Endothelial cell of umbilical vein (primary cell): Measurements from ENCODE around the gene SPATA33. TPM values are rescaled to one million over a fixed set of nuclear protein-coding genes. Genes with fewer than 3 reads are reported as not detected.
"Not testable (repeated sequence)": the region's sequence is repeated elsewhere in the genome, so short reads cannot be mapped to it uniquely, and the experiment has no call there.

Experiments used
- BruUV-seq: library from RNA; stranded (reverse); fragments of 400-500 nt; replicated peaks from 2 replicates; lab custom pipeline; 2021; lab: Mats Ljungman, UMichigan
- CTCF ChIA-PET: fragments of 300-600, 350-600 bp; sonication (Branson Sonifier 250); formaldehyde crosslinking; loops from one replicate; lab custom pipeline; 2021; ENCODE audit warnings: antibody characterized with exemption, inconsistent platforms; lab: Charles Lee
- POLR2A ChIA-PET: fragments of 300-600, 350-600 bp; sonication (Branson Sonifier 250); formaldehyde crosslinking; loops from one replicate; lab custom pipeline; 2021; ENCODE audit warnings: antibody characterized with exemption, inconsistent platforms; lab: Charles Lee
- DNase-seq: peaks from one replicate; pipeline ENCODE4 v3.0.0-alpha.2; 2011; ENCODE audit warnings: low read depth, low spot score
- FAIRE-seq: peaks from 2 replicates; lab custom pipeline; 2011; peaks lifted over from hg19 to GRCh38; lab: Jason Lieb, UNC
- H2AFZ ChIP-seq: 2 replicates; pipeline ENCODE4 v1.6.0; 2012; ENCODE audit warnings: low read depth, low read length, control low read depth, inconsistent platforms
- H3K27ac ChIP-seq: 2 replicates; pipeline ENCODE4 v1.5.1; 2011; ENCODE audit warnings: low read depth, mild to moderate bottlenecking, control low read depth, low read length, moderate library complexity; ENCODE audit not compliant: insufficient read depth
- H3K27me3 ChIP-seq, 2 experiments: 2 replicates each; pipeline versions ENCODE4 v1.6.0 to v1.6.1; 2011; ENCODE audit warnings: low read length in 2 of 2, mixed read lengths in 1 of 2; ENCODE audit not compliant: control insufficient read depth in 2 of 2, insufficient read depth in 2 of 2
- H3K36me3 ChIP-seq, 2 experiments: 2 replicates in 1 of 2; 3 replicates in 1 of 2; pipeline ENCODE4 v1.5.1; 2011; ENCODE audit warnings: low read length in 2 of 2, mild to moderate bottlenecking in 1 of 2, moderate library complexity in 1 of 2; ENCODE audit not compliant: control insufficient read depth in 2 of 2, insufficient read depth in 2 of 2; ENCODE audit errors: extremely low read depth in 1 of 2
- H3K4me1 ChIP-seq: 3 replicates; pipeline ENCODE4 v1.5.1; 2011; ENCODE audit warnings: mild to moderate bottlenecking, low read length; ENCODE audit not compliant: control insufficient read depth, insufficient read depth; ENCODE audit errors: extremely low read depth
- H3K4me2 ChIP-seq: 2 replicates; pipeline ENCODE4 v1.6.1; 2011; ENCODE audit warnings: low read length, control low read depth, mixed read lengths; ENCODE audit not compliant: insufficient read depth
- H3K4me3 ChIP-seq, 3 experiments: fragments of 200-600 bp in 1 of 3; sonication (generic), shearing (Covaris generic) in 1 of 3; replicated peaks in 1 of 3; 2 replicates each; pipeline ENCODE4 v1.5.1; 2011 to 2016; ENCODE audit warnings: control low read depth in 3 of 3, low read length in 3 of 3, mild to moderate bottlenecking in 2 of 3, inconsistent platforms in 1 of 3, low read depth in 1 of 3, moderate library complexity in 1 of 3; ENCODE audit not compliant: insufficient read depth in 1 of 3
- H3K79me2 ChIP-seq: 2 replicates; pipeline ENCODE4 v1.6.0; 2012; ENCODE audit warnings: low read length, inconsistent platforms; ENCODE audit not compliant: control insufficient read depth, insufficient read depth
- H3K9ac ChIP-seq: replicated peaks from 2 replicates; pipeline ENCODE3; 2011; ENCODE audit warnings: low read length, control low read depth; ENCODE audit not compliant: insufficient read depth; ENCODE audit errors: extremely low read depth
- H3K9me1 ChIP-seq: replicated peaks from 3 replicates; pipeline ENCODE4 v1.6.0; 2011; ENCODE audit warnings: mild to moderate bottlenecking, low read length; ENCODE audit not compliant: control insufficient read depth, insufficient read depth; ENCODE audit errors: extremely low read depth
- H3K9me3 ChIP-seq: replicated peaks from 2 replicates; pipeline ENCODE4 v1.5.1; 2012; ENCODE audit warnings: low read length, inconsistent platforms; ENCODE audit not compliant: control insufficient read depth, insufficient read depth
- H4K20me1 ChIP-seq: replicated peaks from 2 replicates; pipeline ENCODE3; 2011; ENCODE audit warnings: mild to moderate bottlenecking, low read length; ENCODE audit not compliant: control insufficient read depth, insufficient read depth; ENCODE audit errors: extremely low read depth
- FOS ChIP-seq: IDR thresholded peaks from 2 replicates; pipeline ENCODE4 v1.6.1; 2011; ENCODE audit warnings: mild to moderate bottlenecking, low read length, moderate library complexity, borderline replicate concordance; ENCODE audit not compliant: insufficient read depth
- dilution Hi-C: fragments of 300-500 bp; cut with MboI; formaldehyde crosslinking; loops from one replicate; pipeline ENCODE4 v1.15.0; 2019; ENCODE audit warnings: low sequenced_read_pairs; ENCODE audit not compliant: extremely low pct_ligation_motif_present
- intact Hi-C: fragments of 100-400 bp; cut with micrococcal nuclease; formaldehyde crosslinking; loops from one replicate; pipeline ENCODE4 v1.10.0; 2022
- polyA plus RNA-seq, 4 experiments: library from polyadenylated mRNA; depleted of rRNA in 3 of 4; stranded (reverse) in 3 of 4; unstranded in 1 of 4; fragments of >200 nt; gene quantifications; 2 replicates each; pipeline versions ENCODE4 v1.2.1 to v1.2.3, GENCODE V29; 2011 to 2012; ENCODE audit warnings: missing spikeins in 1 of 4
- total RNA-seq: library from RNA; stranded (reverse); gene quantifications from 2 replicates; pipeline ENCODE4 v1.2.3, GENCODE V29; 2021

The SPATA33 gene
- total and polyA plus RNA-seq, 2 donors (not counting 3 experiments of a cell fraction or from before 2014, with no cell fraction given), result 3.5 to 11.4 TPM

DNA sequence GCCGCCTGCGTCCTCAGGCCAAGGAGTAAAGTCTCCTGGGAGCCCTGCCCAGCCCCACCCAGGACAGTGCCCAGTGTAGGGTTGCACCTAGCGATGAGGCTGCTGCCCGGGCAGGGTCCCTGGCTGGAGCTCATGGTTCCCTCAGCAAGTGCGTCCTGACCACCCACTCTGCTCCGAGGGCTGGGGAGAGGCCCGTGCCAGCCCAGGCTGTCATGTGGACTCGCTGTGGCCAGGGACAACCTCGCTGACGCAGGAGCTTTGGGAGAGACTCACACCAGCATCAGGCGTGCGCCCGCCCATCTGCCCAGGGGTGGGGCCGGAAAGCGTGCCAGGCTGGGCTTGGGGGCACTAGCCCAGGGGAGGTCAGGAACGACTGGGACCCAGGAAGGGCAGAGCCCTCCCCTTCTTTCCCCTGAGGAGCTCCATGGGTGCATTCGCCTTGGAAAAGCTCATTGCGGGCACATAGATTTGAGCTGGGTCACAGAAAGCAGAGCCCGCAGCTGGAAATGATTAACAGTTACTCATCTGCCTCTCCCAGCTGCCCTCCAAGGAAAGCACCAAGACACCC lies 24.5 kb upstream of the SPATA33 start:
- no peaks in the 10 kb centered on the region for H3K79me2 ChIP-seq
- DNase-seq (no peak), FAIRE-seq (no peak)
- intact Hi-C loops (no loop called here), dilution Hi-C loops (no loop called here)
- H3K4me1 ChIP-seq, result no peaks in the 10 kb centered on the region
- BruUV-seq, result no TSS peak
- H3K9me1 ChIP-seq, result no peaks in the 10 kb centered on the region
- no peaks in the 10 kb centered on the region for H3K36me3 ChIP-seq
- no peak overlapping the region for H3K4me3 ChIP-seq
- ChIA-PET CTCF (interaction anchor here (1.0 to 3.0 kb wide), 5 partner anchors 8 to 19 kb away, joined by 4 to 18 read pairs (median 5); partner anchors contain the start of gene DPEP1), POLR2A (interaction anchor here (0.6 kb wide), 1 partner anchor 824 kb away, joined by 3 read pairs; no protein-coding TSS in a partner anchor)
- H2AFZ ChIP-seq, result no peak overlapping the region
- H3K4me2 ChIP-seq, result no peak overlapping the region
- no peaks in the 10 kb centered on the region for H3K9me3 ChIP-seq
- H4K20me1 ChIP-seq, result no peaks in the 10 kb centered on the region
- no peak for TF ChIP-seq FOS
- no peak overlapping the region for H3K27ac ChIP-seq
- no peak overlapping the region for H3K9ac ChIP-seq
- H3K27me3 ChIP-seq, result peaks cover 0 to 10% of the 10 kb centered on the region in 2 experiments

DNA sequence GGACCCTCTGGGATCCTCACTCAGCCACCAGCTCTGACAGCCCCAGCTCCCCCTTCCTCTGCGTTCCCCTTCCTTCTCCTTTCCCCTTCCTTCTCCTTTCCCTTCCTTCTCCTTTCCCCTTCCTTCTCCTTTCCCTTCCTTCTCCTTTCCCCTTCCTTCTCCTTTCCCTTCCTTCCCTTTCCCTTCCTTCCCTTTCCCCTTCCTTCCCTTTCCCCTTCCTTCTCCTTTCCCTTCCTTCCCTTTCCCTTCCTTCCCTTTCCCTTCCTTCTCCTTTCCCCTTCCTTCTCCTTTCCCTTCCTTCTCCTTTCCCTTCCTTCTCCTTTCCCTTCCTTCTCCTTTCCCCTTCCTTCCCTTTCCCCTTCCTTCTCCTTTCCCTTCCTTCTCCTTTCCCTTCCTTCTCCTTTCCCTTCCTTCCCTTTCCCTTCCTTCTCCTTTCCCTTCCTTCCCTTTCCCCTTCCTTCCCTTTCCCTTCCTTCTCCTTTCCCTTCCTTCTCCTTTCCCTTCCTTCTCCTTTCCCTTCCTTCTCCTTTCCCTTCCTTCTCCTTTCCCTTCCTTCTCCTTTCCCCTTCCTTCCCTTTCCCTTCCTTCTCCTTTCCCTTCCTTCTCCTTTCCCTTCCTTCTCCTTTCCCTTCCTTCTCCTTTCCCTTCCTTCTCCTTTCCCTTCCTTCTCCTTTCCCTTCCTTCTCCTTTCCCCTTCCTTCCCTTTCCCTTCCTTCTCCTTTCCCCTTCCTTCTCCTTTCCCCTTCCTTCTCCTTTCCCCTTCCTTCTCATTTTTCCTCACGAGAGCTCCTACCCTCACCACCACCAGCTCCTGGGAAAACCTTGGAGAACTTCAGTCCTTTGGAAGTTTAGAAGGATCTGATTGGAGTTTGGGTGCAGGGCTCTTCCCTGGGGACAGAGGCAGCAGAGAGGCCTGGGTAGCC lies 22.9 kb upstream of the SPATA33 start:
- H3K27me3 ChIP-seq, H3K4me2 ChIP-seq, FAIRE-seq, H3K9me1 ChIP-seq, H3K79me2 ChIP-seq, H2AFZ ChIP-seq, POLR2A ChIA-PET, H3K36me3 ChIP-seq, H3K9me3 ChIP-seq, DNase-seq, H3K27ac ChIP-seq, dilution Hi-C loops, intact Hi-C loops, BruUV-seq, H3K9ac ChIP-seq, H4K20me1 ChIP-seq, H3K4me1 ChIP-seq, H3K4me3 ChIP-seq: not testable (repeated sequence)
- CTCF ChIA-PET, result interaction anchor here (1.0 to 3.0 kb wide), 4 partner anchors 16 to 20 kb away, joined by 3 to 18 read pairs (median 5); partner anchors contain the start of gene DPEP1
